Left kidney (tissue), 8 donors: ENCODE data around the gene LYPD5. TPM values are rescaled to one million over a fixed set of nuclear protein-coding genes. Genes with fewer than 3 reads are reported as not detected.
"Not testable (repeated sequence)": the region's sequence is repeated elsewhere in the genome, so short reads cannot be mapped to it uniquely, and the experiment has no call there.

Source experiments
- DNase-seq: peaks from one replicate; pipeline ENCODE4 v3.0.0-alpha.2; 2013
- long read RNA-seq, 8 donors: transcript quantifications; one replicate each; lab custom pipeline, GENCODE V29; 2026
- polyA plus RNA-seq: library from polyadenylated mRNA; unstranded; fragments of 120-200 nt; gene quantifications from one replicate; pipeline ENCODE4 v1.2.1, GENCODE V29; 2013; ENCODE audit not compliant: insufficient read length

Gene LYPD5, protein sequence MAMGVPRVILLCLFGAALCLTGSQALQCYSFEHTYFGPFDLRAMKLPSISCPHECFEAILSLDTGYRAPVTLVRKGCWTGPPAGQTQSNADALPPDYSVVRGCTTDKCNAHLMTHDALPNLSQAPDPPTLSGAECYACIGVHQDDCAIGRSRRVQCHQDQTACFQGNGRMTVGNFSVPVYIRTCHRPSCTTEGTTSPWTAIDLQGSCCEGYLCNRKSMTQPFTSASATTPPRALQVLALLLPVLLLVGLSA
- polyA plus RNA-seq, result 0.33 TPM
- long read RNA-seq, donor 1, partial matches to known transcripts, result 0 of 1 reads
- long read RNA-seq, donor 1, other reads (novel, unspliced or antisense), result 0 of 1 reads
- long read RNA-seq, donor 2, result 0 reads
- long read RNA-seq, donor 3, result 0 reads
- long read RNA-seq, donor 4, result 0 reads
- long read RNA-seq, donor 5, result 0 reads
- long read RNA-seq, donor 6, result 0 reads
- long read RNA-seq, donor 7, partial matches to known transcripts, result 0 of 1 reads
- long read RNA-seq, donor 7, other reads (novel, unspliced or antisense), result 0 of 1 reads
- long read RNA-seq, donor 8, result 0 reads

DNA sequence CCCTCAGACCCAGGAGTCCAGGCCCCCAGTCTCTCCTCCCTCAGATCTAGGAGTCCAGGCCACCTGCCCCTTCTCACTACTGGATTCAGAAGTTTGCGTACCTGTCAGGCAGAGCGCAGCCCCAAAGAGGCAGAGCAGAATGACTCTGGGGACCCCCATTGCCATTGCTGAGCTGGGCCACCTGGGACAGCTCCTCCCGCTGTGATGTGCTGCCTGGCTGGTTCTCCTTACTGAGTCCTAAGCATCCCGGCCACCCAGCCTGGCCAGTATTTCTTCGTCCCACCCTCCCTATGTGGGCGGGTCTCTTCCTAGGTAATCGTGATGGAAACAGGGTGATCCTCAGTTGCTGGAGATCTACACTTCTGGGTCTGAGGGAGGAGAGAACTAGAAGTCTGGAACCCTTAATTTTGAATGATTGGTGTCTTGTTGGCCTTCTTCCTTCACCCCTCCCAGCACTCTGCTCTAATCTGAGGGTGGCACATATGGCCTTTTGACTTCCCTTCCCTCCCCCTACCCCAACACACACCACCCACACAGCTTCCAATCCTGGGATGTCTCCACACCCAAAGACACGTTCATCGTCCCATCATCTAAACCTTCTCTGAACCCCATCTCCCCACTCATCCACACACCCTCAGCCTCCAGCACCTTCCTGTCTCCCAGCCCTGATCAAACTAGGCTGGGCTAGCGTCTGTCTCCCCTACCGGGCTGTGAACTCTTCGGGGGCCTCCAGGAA, at the start of gene LYPD5:
TSS of gene LYPD5 (minus strand) at position 232 of the 736 bp plus-strand sequence. CDS start at position 165, 67 bp downstream.
- DNase-seq, result no peak

DNA sequence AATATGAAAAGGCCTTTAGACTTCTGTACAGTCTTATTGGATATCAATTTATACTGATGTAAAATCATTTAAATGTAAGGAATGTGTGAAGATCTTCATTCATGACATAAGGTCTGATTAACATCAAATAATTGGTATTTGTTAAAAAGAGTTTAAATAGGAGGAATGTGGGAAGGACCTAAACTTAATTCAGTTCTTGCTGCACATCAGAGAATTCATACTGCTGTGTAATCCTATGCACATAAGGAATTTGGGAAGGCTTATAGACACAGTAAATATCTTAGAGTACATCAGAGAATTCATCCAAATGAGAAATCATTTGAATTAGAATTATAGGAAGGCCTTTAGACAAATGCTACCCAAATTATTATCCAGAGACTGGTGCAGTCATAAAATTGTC, 46.6 kb upstream of the LYPD5 start:
- DNase-seq, result no peak

DNA sequence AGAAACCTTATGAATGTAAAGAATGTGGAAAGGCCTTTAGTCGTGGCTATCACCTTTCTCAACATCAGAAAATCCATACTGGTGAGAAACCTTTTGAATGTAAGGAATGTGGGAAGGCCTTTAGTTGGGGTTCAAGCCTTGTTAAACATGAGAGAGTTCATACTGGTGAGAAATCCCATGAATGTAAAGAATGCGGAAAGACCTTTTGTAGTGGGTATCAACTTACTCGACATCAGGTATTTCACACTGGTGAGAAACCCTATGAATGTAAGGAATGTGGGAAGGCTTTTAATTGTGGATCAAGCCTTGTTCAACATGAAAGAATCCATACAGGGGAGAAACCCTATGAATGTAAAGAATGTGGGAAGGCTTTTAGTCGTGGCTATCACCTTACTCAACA, 45.6 kb upstream of the LYPD5 start:
- DNase-seq, result no peak

DNA sequence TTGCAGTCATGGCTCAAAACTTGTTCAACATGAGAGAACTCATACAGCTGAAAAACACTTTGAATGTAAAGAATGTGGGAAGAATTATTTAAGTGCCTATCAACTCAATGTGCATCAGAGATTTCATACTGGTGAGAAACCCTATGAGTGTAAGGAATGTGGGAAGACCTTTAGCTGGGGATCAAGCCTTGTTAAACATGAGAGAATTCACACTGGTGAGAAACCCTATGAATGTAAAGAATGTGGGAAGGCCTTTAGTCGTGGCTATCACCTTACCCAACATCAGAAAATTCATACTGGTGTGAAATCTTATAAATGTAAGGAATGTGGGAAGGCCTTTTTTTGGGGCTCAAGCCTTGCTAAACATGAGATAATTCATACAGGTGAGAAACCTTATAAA, 45.0 kb upstream of the LYPD5 start:
- DNase-seq, result no peak

DNA sequence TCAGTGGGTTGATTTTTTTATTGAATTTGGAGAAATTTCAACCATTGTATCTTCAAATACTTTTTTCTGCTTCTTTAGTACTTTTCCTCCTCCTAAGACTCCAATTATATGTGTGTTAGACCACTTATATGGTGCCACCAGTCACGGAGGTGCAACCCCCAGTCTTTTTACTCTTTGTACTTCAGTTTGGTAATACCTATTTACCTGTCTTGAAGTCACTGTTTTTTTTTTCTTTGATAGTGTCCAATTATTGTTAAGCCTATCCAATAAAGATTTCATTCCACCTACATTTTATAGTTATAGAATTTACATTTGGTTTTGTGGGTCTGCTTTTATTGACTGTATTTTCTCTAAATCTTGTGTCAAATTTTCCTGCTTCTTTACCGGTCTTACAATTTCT, 39.8 kb upstream of the LYPD5 start:
- DNase-seq, result no peak

DNA sequence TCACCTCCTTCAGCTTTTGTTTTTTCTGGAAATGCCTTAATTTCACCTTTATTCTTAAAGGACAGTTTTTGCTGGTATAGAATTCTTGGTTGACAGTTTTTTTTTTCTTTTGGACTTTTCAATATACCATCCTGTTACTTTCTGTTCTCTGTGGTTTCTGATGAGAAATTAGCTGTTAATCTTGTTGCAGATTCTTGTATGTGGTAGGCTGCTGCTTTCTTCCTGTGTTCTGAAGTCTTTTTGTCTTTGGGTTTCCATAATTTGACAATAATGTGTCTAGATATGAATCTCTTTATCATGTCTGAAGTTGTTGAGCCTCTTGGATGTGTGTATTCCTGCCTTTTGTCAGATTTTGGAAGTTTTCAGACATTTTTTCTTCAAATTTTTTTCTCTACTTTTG, 36.9 kb upstream of the LYPD5 start:
- DNase-seq, result no peak

DNA sequence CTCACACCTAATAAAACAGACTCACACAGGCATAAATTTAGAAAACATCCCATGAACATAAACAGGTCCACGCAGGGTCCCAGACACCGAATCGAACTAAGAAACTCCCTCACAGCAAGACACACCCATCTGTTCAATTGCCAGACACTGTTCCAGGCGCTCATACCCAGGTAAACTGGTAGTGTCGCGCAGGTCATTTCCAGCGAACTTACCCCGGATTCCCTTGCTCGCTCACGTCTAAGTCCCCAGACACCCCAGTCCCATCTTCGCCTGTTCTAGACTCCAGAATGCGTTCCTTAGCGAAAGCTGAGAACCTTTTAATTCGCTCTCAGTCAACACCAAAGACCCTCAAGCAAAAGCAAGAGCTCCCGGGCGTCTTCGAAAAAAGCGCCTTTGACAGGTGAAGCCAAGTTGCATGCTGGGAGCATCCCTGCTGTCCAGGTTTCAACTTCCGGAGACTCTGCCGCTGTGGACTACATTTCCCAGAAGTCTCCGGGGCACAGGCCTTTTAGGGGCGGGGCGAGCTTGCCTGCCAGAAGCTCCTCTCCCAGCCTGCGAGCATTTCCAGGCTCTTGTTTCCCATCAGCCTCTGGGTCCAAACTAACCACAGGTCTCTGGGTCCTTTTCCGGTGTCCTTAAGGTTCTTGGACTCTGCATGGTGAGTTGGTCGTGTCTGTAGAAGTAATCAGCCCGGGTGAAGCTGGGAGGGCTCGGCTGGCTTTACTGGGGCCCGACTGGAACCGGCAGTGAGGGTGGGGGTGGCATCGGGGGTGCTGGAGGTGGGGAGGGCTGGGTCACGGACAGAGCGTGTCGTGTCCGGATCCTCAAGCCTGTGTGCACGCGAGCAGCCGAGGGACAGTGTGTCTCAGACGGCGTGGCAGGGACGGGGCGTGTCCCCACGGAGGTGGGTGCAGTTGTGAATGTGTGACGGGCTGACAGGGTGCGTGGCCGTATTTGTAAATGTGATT, 24.8 kb upstream of the LYPD5 start, which contains the start of gene ZNF283:
TSS of gene ZNF283 (plus strand) at position 535 of the 968 bp plus-strand sequence. CDS start 6,184 bp downstream, outside the sequence.
- peak; percentile 92 for DNase-seq

DNA sequence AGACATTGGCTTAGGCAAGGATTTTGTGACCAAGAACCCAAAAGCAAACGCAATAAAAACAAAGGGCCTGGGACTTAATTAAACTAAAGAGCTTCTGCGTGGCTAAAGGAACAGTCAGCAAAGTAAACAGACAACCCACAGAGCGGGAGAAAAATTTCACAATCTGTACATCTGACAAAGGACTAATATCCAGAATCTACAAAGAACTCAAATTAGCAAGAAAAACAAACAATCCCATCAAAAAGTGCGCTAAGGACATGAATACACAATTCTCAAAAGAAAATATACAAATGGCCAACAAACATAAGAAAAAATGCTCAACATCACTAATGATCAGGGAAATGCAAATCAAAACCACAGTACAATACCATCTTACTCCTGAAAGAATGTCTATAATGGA, 22.3 kb upstream of the LYPD5 start:
- not testable (repeated sequence) for DNase-seq

DNA sequence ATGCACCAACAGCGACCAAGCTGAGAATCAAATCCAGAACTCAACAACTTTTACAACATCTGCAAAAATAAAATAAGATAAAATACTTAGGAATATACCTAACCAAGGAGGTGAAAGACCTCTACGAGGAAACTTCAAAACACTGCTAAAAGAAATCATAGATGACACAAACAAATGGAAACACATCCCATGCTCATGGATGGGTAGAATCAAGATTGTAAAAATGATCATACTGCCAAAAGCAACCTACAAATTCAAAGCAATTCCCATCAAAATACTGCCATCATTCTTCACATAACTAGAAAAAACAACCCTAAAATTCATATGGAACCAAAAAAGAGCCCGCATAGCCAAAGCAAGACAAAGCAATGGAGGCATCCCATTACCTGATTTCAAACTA, 21.6 kb upstream of the LYPD5 start:
- DNase-seq, result not testable (repeated sequence)

DNA sequence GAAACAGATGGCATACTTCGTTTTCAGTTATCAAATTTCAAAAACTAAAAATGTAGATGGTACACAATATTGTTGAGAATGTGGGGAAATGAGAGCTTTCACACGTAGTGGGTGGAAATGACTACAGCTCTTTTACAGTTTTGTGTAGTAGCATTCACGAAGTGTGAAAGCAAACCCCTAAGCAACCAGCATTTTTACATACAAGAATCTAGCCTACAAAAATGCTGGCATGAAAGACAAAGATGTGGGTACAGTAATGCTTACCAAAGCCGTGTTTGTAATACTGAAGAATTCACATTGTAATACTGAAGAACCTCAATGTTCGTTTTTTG, 18.6 kb upstream of the LYPD5 start:
- no peak for DNase-seq

DNA sequence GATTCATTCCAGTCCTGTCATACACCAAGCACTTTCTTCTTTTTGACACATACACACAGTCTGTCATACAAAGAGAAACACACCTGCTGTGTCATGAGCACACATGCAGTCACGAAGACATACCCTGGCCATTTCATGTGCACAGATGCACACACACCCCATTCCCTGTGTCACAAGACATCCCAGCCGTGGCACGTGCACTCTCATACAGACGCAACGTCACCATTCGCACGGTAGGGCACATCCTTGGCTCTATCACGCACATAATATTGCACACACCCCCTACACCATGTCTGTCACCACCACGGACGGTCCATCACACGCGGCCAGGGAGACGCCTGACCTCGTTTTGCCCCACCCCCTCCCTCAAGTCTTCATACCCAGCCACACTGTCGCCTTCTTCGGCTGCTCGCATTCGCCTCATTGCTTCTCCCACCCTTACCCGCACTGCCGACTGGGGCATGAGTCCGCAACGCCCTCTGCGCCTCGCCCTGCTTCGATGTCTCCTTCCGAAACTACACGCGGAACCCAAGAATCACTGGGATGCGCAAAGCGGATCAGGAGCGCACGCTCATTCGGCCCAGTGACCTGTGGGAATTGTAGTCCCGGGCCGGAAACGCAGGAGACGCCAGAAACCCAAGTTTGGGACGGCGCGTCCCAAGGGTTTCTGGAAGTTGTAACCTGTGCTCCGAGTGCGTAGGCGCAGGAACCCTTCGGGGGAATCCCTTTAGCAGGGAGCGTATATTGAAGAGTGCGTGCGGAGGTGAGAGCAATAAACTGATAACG, 18.0 kb upstream of the LYPD5 start:
- no peak for DNase-seq

DNA sequence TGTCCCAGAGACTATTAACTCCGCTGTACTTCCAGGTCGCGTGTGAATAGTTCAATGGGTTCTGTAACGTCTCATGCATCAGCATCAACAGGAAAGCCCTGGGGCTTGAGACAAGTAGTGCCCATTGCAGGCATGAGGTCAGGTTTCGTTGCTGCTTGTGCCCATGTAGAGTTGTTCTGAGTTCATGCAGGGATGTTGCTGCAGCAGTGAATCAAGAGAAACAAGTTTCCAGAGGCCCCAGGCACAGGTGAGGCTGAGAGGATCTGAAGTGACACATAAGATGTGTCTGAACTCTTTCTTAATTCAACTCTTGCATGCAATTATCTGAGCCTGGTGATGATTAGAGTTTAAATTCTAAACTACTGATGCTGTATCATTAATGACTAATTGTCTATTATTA, 16.3 kb upstream of the LYPD5 start:
- DNase-seq, result no peak

DNA sequence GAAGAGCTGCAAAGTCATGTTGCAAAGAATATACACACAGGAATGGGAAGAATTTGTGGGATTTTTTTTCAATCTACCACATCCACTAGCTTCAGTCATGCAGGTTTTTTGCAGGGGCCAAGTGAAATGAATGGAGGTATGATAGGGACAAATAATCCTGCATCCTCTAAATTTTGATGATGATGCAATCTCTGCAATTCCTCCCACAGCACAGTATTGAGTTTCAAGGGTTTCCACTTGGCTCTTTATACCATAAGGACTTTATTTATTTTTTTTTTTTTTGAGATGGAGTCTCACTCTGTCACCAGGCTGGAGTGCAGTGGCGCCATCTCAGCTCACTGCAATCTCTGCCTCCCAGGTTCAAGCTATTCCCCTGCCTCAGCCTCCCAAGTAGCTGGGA, 15.2 kb upstream of the LYPD5 start:
- not testable (repeated sequence) for DNase-seq

DNA sequence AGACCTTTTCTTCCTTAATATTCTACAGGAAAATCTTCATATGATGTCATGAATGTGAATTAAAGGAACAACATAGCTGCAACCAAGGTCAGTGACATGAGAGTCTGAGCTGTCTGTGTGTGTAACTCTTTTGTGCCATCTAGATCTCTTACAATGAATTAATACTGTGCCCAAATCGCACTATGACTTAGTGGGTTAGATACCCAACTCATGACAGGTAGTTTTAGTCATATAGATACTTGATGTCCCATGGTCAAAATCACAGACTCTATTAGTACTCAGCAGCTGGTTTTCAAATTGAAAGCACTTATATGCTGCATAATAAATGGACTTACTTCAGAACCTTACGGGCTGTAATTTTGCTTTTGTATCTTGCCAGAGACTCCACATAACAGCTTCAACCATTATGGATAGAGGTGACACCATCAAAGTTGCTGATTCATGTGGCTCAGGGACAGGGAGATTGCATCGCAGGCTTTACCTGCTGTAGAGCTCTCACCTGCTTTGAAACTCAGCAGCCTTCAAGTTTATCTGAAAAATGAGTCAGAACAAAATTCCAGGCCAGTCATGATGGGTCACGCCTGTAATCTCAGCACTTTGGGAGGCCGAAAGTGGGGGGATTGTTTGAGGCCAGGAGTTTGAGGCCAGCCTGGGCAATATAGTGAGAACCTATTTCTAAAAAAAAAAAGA, 12.6 kb upstream of the LYPD5 start:
- DNase-seq, result no peak

DNA sequence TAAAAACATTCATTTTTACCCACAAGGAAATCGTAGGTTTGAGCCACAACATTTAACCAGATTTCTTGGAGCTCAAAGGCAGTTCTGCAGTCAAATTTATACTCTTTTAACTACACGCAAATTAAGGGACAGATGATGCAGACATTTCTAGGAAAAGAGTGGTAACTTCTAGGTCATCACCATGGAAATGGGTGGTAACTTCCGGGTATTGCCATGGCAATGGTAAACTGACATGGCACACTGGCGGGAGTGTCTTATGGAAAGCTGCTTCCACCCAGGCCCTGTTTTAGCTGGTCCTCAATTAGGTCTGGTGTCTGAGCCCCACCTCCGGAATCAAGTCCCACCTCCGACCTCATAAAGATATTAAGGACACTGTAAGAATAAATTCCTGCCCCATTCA, 10.4 kb upstream of the LYPD5 start:
- DNase-seq, result no peak

DNA sequence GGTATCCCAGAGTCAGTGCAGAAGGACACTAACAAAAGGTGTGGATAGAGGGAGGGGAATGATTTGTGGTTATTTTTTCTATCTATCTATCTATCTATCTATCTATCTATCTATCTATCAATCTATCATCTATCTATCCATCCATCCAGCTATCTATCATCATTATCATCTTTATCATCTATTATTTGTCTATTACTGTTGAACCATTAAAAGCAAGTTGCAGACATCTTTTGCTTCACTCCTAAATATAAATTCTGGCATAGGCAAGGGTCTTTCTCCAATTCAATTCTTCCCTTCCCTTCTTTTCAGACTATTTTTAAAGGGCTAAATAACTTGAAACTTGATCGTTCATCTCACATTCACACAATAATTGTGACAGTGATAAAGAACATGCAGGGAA, 10.0 kb upstream of the LYPD5 start:
- DNase-seq, result no peak

DNA sequence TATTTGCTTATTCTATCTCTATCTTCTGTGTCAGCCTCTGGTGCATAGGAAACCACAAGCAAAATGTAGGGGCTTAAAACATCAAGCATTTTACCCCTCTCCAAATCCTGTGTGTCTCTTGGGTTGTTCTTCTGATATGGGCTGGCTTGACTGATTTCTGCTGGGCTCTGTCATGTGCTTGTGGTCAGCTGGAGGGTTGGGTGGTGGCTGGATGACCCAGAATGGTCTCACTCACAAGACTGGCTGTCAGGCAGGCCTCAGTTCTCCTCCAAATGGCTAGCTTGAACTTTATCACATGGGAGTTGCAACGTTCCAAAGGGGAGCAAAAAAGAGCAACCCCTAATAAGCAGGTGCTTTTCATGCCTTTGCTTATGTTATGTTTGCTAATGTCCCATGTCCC, 9.6 kb upstream of the LYPD5 start:
- DNase-seq, result no peak

DNA sequence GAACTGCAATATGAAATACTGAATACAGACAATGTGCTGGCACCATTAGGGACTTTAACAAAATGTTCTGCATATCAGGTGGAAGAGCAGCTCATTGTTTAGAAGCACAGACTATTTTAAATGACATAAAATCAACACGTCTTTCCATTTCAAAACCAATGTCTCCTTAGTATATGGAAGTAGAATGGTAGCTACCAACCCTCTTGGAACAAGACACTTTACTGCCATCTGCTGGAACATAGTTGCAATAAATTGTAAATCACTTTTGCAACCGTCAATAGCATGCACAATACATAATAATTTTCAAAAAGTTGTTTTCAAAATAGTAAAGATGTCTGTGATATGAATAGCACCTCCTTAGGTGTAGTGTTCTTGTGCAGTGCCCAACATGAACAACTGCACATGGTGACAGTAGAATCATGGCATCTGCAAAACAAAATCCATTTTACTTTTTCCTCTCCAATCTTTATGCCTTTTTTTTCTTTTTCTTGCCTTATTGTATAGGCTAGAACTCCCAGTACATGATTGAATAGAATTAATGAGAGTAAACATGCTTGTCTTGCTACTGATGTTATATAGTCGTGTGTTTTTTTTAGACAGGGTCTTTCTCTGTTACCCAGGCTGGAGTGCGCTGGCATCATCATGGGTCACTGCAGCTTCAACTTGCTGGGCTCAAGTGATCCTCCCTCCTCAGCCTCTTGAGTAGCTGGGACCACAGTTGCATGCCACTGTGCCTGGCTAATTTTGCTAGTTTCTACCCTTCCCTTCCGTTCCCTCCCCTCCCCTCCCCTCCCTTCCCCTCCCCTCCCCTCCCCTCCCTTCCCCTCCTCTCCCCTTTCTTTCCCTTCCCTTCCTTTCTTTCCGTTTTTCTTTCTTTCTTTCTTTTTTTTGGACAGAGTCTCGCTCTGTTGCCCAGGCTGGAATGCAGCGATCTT, 7.8 kb upstream of the LYPD5 start:
- no peak for DNase-seq

DNA sequence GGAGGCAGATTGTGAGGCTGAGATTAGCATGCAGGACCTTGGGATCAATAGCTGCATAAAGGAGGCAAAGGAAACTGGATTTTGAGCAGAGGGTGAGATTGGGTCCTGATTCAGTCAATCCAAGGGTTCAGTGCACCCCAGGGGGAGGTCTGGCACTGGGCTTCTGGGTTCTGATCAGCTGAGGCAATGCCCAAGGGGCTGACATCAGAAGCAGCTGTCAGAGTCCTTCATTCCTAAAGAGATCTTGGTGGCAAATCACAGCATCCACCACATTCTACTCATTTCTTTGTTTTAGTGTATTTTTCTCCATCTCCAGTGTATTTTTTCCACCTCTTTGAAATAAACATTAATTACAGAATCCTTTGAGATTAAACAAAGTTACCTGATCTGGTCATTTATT, 5.4 kb upstream of the LYPD5 start:
- no peak for DNase-seq
